Endothelial cell of umbilical vein (primary cell): ENCODE results near the gene ARFGEF3. TPM values are rescaled to one million over a fixed set of nuclear protein-coding genes. Genes with fewer than 3 reads are reported as not detected.

Source experiments
- BruUV-seq: library from RNA; stranded (reverse); fragments of 400-500 nt; replicated peaks from 2 replicates; lab custom pipeline; 2021; lab: Mats Ljungman, UMichigan
- CTCF ChIA-PET: fragments of 300-600, 350-600 bp; sonication (Branson Sonifier 250); formaldehyde crosslinking; loops from one replicate; lab custom pipeline; 2021; ENCODE audit warnings: antibody characterized with exemption, inconsistent platforms; lab: Charles Lee
- POLR2A ChIA-PET: fragments of 300-600, 350-600 bp; sonication (Branson Sonifier 250); formaldehyde crosslinking; loops from one replicate; lab custom pipeline; 2021; ENCODE audit warnings: antibody characterized with exemption, inconsistent platforms; lab: Charles Lee
- DNase-seq: peaks from one replicate; pipeline ENCODE4 v3.0.0-alpha.2; 2011; ENCODE audit warnings: low read depth, low spot score
- FAIRE-seq: peaks from 2 replicates; lab custom pipeline; 2011; peaks lifted over from hg19 to GRCh38; lab: Jason Lieb, UNC
- H2AFZ ChIP-seq: 2 replicates; pipeline ENCODE4 v1.6.0; 2012; ENCODE audit warnings: low read depth, low read length, control low read depth, inconsistent platforms
- H3K27ac ChIP-seq: 2 replicates; pipeline ENCODE4 v1.5.1; 2011; ENCODE audit warnings: low read depth, mild to moderate bottlenecking, control low read depth, low read length, moderate library complexity; ENCODE audit not compliant: insufficient read depth
- H3K27me3 ChIP-seq, 2 experiments: 2 replicates each; pipeline versions ENCODE4 v1.6.0 to v1.6.1; 2011; ENCODE audit warnings: low read length in 2 of 2, mixed read lengths in 1 of 2; ENCODE audit not compliant: control insufficient read depth in 2 of 2, insufficient read depth in 2 of 2
- H3K36me3 ChIP-seq, 2 experiments: 2 replicates in 1 of 2; 3 replicates in 1 of 2; pipeline ENCODE4 v1.5.1; 2011; ENCODE audit warnings: low read length in 2 of 2, mild to moderate bottlenecking in 1 of 2, moderate library complexity in 1 of 2; ENCODE audit not compliant: control insufficient read depth in 2 of 2, insufficient read depth in 2 of 2; ENCODE audit errors: extremely low read depth in 1 of 2
- H3K4me1 ChIP-seq: 3 replicates; pipeline ENCODE4 v1.5.1; 2011; ENCODE audit warnings: mild to moderate bottlenecking, low read length; ENCODE audit not compliant: control insufficient read depth, insufficient read depth; ENCODE audit errors: extremely low read depth
- H3K4me2 ChIP-seq: 2 replicates; pipeline ENCODE4 v1.6.1; 2011; ENCODE audit warnings: low read length, control low read depth, mixed read lengths; ENCODE audit not compliant: insufficient read depth
- H3K4me3 ChIP-seq, 3 experiments: fragments of 200-600 bp in 1 of 3; sonication (generic), shearing (Covaris generic) in 1 of 3; replicated peaks in 1 of 3; 2 replicates each; pipeline ENCODE4 v1.5.1; 2011 to 2016; ENCODE audit warnings: control low read depth in 3 of 3, low read length in 3 of 3, mild to moderate bottlenecking in 2 of 3, inconsistent platforms in 1 of 3, low read depth in 1 of 3, moderate library complexity in 1 of 3; ENCODE audit not compliant: insufficient read depth in 1 of 3
- H3K79me2 ChIP-seq: 2 replicates; pipeline ENCODE4 v1.6.0; 2012; ENCODE audit warnings: low read length, inconsistent platforms; ENCODE audit not compliant: control insufficient read depth, insufficient read depth
- H3K9ac ChIP-seq: replicated peaks from 2 replicates; pipeline ENCODE3; 2011; ENCODE audit warnings: low read length, control low read depth; ENCODE audit not compliant: insufficient read depth; ENCODE audit errors: extremely low read depth
- H3K9me1 ChIP-seq: replicated peaks from 3 replicates; pipeline ENCODE4 v1.6.0; 2011; ENCODE audit warnings: mild to moderate bottlenecking, low read length; ENCODE audit not compliant: control insufficient read depth, insufficient read depth; ENCODE audit errors: extremely low read depth
- H3K9me3 ChIP-seq: replicated peaks from 2 replicates; pipeline ENCODE4 v1.5.1; 2012; ENCODE audit warnings: low read length, inconsistent platforms; ENCODE audit not compliant: control insufficient read depth, insufficient read depth
- H4K20me1 ChIP-seq: replicated peaks from 2 replicates; pipeline ENCODE3; 2011; ENCODE audit warnings: mild to moderate bottlenecking, low read length; ENCODE audit not compliant: control insufficient read depth, insufficient read depth; ENCODE audit errors: extremely low read depth
- EZH2 ChIP-seq: IDR thresholded peaks from 2 replicates; pipeline ENCODE4 v1.6.1; 2012; ENCODE audit warnings: borderline replicate concordance, low read depth, mild to moderate bottlenecking, moderate library complexity, low read length, inconsistent platforms; ENCODE audit not compliant: severe bottlenecking
- FOS ChIP-seq: IDR thresholded peaks from 2 replicates; pipeline ENCODE4 v1.6.1; 2011; ENCODE audit warnings: mild to moderate bottlenecking, low read length, moderate library complexity, borderline replicate concordance; ENCODE audit not compliant: insufficient read depth
- GATA2 ChIP-seq: IDR thresholded peaks from 2 replicates; pipeline ENCODE4 v1.7.0; 2011; ENCODE audit warnings: low read depth, mild to moderate bottlenecking, moderate library complexity, mixed read lengths, low read length; ENCODE audit not compliant: insufficient read length, insufficient read depth
- JUN ChIP-seq: IDR thresholded peaks from 2 replicates; pipeline ENCODE4 v1.6.1; 2011; ENCODE audit warnings: borderline replicate concordance, low read depth; ENCODE audit not compliant: insufficient read length, insufficient read depth
- MYC ChIP-seq: IDR thresholded peaks from one replicate; pipeline ENCODE4 v1.6.1; 2011; ENCODE audit warnings: mild to moderate bottlenecking, low read depth, low read length
- POLR2A ChIP-seq: IDR thresholded peaks from 2 replicates; pipeline ENCODE4 v1.6.1; 2012; ENCODE audit warnings: low read depth, mild to moderate bottlenecking, control low read depth, low read length
- POLR2AphosphoS5 ChIP-seq: IDR thresholded peaks from 2 replicates; pipeline ENCODE4 v1.6.1; 2012; ENCODE audit warnings: low read depth, mild to moderate bottlenecking, control low read depth, low read length, moderate library complexity; ENCODE audit not compliant: insufficient read depth
- dilution Hi-C: fragments of 300-500 bp; cut with MboI; formaldehyde crosslinking; loops from one replicate; pipeline ENCODE4 v1.15.0; 2019; ENCODE audit warnings: low sequenced_read_pairs; ENCODE audit not compliant: extremely low pct_ligation_motif_present
- intact Hi-C: fragments of 100-400 bp; cut with micrococcal nuclease; formaldehyde crosslinking; loops from one replicate; pipeline ENCODE4 v1.10.0; 2022
- polyA plus RNA-seq, 4 experiments: library from polyadenylated mRNA; depleted of rRNA in 3 of 4; stranded (reverse) in 3 of 4; unstranded in 1 of 4; fragments of >200 nt; gene quantifications; 2 replicates each; pipeline versions ENCODE4 v1.2.1 to v1.2.3, GENCODE V29; 2011 to 2012; ENCODE audit warnings: missing spikeins in 1 of 4
- total RNA-seq: library from RNA; stranded (reverse); gene quantifications from 2 replicates; pipeline ENCODE4 v1.2.3, GENCODE V29; 2021
- TF ChIP-seq, protein P1 (sequence below), 2 donors: IDR thresholded peaks; 1 replicate in 1 of 2; 2 replicates in 1 of 2; pipeline ENCODE4 v1.5.1; 2011; ENCODE audit warnings: low read length in 2 of 2, mild to moderate bottlenecking in 2 of 2, moderate library complexity in 2 of 2, control low read depth in 1 of 2, inconsistent platforms in 1 of 2, low read depth in 1 of 2; ENCODE audit not compliant: insufficient read depth in 1 of 2; ENCODE audit errors: extremely low read depth in 1 of 2
- TF ChIP-seq, protein P2 (sequence below): IDR thresholded peaks from 2 replicates; pipeline ENCODE4 v1.6.1; 2011; ENCODE audit not compliant: insufficient read depth, insufficient read length

Gene ARFGEF3
- total and polyA plus RNA-seq, 2 donors (not counting 3 experiments of a cell fraction or from before 2014, with no cell fraction given), result 1.3 to 7.3 TPM

DNA sequence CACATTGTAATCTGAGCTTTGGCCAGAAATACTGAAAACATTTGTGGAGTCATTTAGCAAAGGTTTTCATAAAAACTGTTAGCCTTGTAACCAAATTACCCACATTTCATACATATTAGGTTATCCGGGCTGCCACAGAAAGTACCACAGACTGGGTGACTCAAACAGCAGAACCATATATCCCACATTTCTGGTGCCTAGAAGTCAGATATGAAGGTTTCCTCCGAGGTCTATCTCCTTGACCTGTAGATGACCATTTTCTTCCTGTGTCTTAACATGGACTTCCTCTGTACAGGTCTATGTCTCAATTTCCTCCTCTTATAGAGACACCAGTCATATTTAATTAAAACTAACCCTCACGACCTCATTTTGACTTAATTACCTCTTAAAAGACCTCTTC is 166.5 kb downstream of the ARFGEF3 start:
- H3K4me1 ChIP-seq, result no peaks in the 10 kb centered on the region
- H2AFZ ChIP-seq, result no peak overlapping the region
- H4K20me1 ChIP-seq, result no peaks in the 10 kb centered on the region
- ChIA-PET CTCF (no interaction called here), POLR2A (no interaction called here)
- H3K27me3 ChIP-seq, result no peaks in the 10 kb centered on the region
- no peaks in the 10 kb centered on the region for H3K9me3 ChIP-seq
- no peaks in the 10 kb centered on the region for H3K79me2 ChIP-seq
- BruUV-seq, result no TSS peak
- H3K36me3 ChIP-seq, result peaks cover 0 to 2% of the 10 kb centered on the region in 2 experiments
- TF ChIP-seq MYC (no peak), EZH2 (no peak), JUN (no peak), FOS (no peak), GATA2 (no peak), POLR2A (no peak), POLR2AphosphoS5 (no peak)
- TF ChIP-seq, protein P1, sequence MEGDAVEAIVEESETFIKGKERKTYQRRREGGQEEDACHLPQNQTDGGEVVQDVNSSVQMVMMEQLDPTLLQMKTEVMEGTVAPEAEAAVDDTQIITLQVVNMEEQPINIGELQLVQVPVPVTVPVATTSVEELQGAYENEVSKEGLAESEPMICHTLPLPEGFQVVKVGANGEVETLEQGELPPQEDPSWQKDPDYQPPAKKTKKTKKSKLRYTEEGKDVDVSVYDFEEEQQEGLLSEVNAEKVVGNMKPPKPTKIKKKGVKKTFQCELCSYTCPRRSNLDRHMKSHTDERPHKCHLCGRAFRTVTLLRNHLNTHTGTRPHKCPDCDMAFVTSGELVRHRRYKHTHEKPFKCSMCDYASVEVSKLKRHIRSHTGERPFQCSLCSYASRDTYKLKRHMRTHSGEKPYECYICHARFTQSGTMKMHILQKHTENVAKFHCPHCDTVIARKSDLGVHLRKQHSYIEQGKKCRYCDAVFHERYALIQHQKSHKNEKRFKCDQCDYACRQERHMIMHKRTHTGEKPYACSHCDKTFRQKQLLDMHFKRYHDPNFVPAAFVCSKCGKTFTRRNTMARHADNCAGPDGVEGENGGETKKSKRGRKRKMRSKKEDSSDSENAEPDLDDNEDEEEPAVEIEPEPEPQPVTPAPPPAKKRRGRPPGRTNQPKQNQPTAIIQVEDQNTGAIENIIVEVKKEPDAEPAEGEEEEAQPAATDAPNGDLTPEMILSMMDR (IDR thresholded peaks at IDR 0.05; ENCODE audit: extremely low read depth in 1 of 2, insufficient read depth in 1 of 2, low read depth in 1 of 2, low read length in 2 of 2), result no peak
- TF ChIP-seq, protein P2, sequence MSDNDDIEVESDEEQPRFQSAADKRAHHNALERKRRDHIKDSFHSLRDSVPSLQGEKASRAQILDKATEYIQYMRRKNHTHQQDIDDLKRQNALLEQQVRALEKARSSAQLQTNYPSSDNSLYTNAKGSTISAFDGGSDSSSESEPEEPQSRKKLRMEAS, result no peak
- H3K4me2 ChIP-seq, result no peak overlapping the region
- no peak overlapping the region for H3K9ac ChIP-seq
- dilution Hi-C loops, result no loop called here
- FAIRE-seq, result no peak
- no peak overlapping the region for H3K4me3 ChIP-seq
- no peaks in the 10 kb centered on the region for H3K9me1 ChIP-seq
- intact Hi-C loops, result no loop called here
- no peak overlapping the region for H3K27ac ChIP-seq
- DNase-seq, result no peak
